SU-DHL-6 (cell line): ENCODE measurements around the gene GPX2.
A peak's percentile ranks its signal among the peaks of the same experiment; 100 is the strongest.

Experiments
- H2AFZ ChIP-seq: fragments of 200-600 bp; sonication (generic); 2 replicates; pipeline ENCODE4 v1.6.1; 2014; ENCODE audit warnings: low read depth, mild to moderate bottlenecking, moderate library complexity, mixed read lengths, antibody characterized with exemption, low read length; ENCODE audit not compliant: severe bottlenecking
- H3F3A ChIP-seq: fragments of 200-600 bp; shearing (Covaris generic); 2 replicates; pipeline ENCODE4 v1.6.0; 2016; ENCODE audit warnings: antibody characterized with exemption, mild to moderate bottlenecking; ENCODE audit not compliant: insufficient read depth
- H3K27ac ChIP-seq: fragments of 200-600 bp; sonication (generic); 2 replicates; pipeline ENCODE4 v1.5.1; 2016; ENCODE audit warnings: low read depth, mild to moderate bottlenecking, low read length, moderate library complexity, mixed read lengths
- H3K27me3 ChIP-seq: fragments of 200-600 bp; sonication (generic), shearing (Covaris generic); 2 replicates; pipeline ENCODE4 v1.6.0; 2014; ENCODE audit warnings: mild to moderate bottlenecking, low read length
- H3K36me3 ChIP-seq: fragments of 200-600 bp; sonication (generic); 2 replicates; pipeline ENCODE4 v1.6.1; 2014; ENCODE audit warnings: mild to moderate bottlenecking, low read length, mixed read lengths
- H3K4me2 ChIP-seq: fragments of 300-600, 200-600 bp; shearing (Covaris generic), sonication (generic); 2 replicates; pipeline ENCODE4 v1.6.0; 2014; ENCODE audit warnings: low read length, low read depth, mild to moderate bottlenecking; ENCODE audit not compliant: poor library complexity, severe bottlenecking
- H3K4me3 ChIP-seq: fragments of 200-600 bp; sonication (generic); 2 replicates; pipeline ENCODE4 v1.5.1; 2014; ENCODE audit warnings: antibody characterized with exemption, low read length, mild to moderate bottlenecking, mixed read lengths; ENCODE audit not compliant: insufficient read depth, poor library complexity, severe bottlenecking
- H3K79me2 ChIP-seq: fragments of 200-600 bp; sonication (generic); 2 replicates; pipeline ENCODE4 v1.6.1; 2014; ENCODE audit warnings: mild to moderate bottlenecking, low read length, moderate library complexity; ENCODE audit not compliant: insufficient read depth
- H3K9ac ChIP-seq: fragments of 200-600 bp; sonication (generic); 2 replicates; pipeline ENCODE4 v1.7.0; 2014; ENCODE audit warnings: mild to moderate bottlenecking, low read length
- H3K9me2 ChIP-seq: fragments of 200-600 bp; sonication (generic); replicated peaks from 2 replicates; pipeline ENCODE4 v1.6.1; 2014; ENCODE audit warnings: low read length; ENCODE audit not compliant: insufficient read depth
- H3K9me3 ChIP-seq: fragments of 200-600 bp; sonication (generic); 2 replicates; pipeline ENCODE4 v1.6.1; 2014; ENCODE audit warnings: low read length, mixed read lengths; ENCODE audit not compliant: insufficient read depth
- H4K20me1 ChIP-seq: fragments of 200-600 bp; sonication (generic); 2 replicates; pipeline ENCODE4 v1.6.1; 2014; ENCODE audit warnings: low read depth, mild to moderate bottlenecking, antibody characterized with exemption, low read length, moderate library complexity, mixed read lengths
- EZH2phosphoT487 ChIP-seq: fragments of 200-600 bp; sonication (generic), shearing (Covaris generic); conservative IDR thresholded peaks from 2 replicates; pipeline ENCODE4 v1.6.1; 2018; ENCODE audit warnings: mild to moderate bottlenecking, antibody characterized with exemption, low read length, moderate library complexity, mixed read lengths
- TF ChIP-seq, protein P1 (sequence below): fragments of 200-600 bp; sonication (generic); IDR thresholded peaks from one replicate; pipeline ENCODE4 v1.5.1; 2017; ENCODE audit warnings: antibody characterized with exemption, mild to moderate bottlenecking, low read length, moderate library complexity; ENCODE audit not compliant: insufficient read depth, poor library complexity, severe bottlenecking

GPX2 gene

GRCh38 chr14:64973026-64973442 is 30.5 kb upstream of the GPX2 start:
- no peak overlapping the region for H2AFZ ChIP-seq
- H3K36me3 ChIP-seq, result no peaks in the 10 kb centered on the region
- H3K9me2 ChIP-seq, result no peaks in the 10 kb centered on the region
- TF ChIP-seq EZH2phosphoT487, result no peak
- TF ChIP-seq, protein P1, sequence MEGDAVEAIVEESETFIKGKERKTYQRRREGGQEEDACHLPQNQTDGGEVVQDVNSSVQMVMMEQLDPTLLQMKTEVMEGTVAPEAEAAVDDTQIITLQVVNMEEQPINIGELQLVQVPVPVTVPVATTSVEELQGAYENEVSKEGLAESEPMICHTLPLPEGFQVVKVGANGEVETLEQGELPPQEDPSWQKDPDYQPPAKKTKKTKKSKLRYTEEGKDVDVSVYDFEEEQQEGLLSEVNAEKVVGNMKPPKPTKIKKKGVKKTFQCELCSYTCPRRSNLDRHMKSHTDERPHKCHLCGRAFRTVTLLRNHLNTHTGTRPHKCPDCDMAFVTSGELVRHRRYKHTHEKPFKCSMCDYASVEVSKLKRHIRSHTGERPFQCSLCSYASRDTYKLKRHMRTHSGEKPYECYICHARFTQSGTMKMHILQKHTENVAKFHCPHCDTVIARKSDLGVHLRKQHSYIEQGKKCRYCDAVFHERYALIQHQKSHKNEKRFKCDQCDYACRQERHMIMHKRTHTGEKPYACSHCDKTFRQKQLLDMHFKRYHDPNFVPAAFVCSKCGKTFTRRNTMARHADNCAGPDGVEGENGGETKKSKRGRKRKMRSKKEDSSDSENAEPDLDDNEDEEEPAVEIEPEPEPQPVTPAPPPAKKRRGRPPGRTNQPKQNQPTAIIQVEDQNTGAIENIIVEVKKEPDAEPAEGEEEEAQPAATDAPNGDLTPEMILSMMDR, result no peak
- no peak overlapping the region for H3K27ac ChIP-seq
- no peaks in the 10 kb centered on the region for H3F3A ChIP-seq
- no peak overlapping the region for H3K4me2 ChIP-seq
- H3K9ac ChIP-seq, result no peak overlapping the region
- no peaks in the 10 kb centered on the region for H3K79me2 ChIP-seq
- no peaks in the 10 kb centered on the region for H3K9me3 ChIP-seq
- no peaks in the 10 kb centered on the region for H4K20me1 ChIP-seq
- no peaks in the 10 kb centered on the region for H3K27me3 ChIP-seq
- no peak overlapping the region for H3K4me3 ChIP-seq

GRCh38 chr14:64971943-64972791 is 29.6 kb upstream of the GPX2 start, which contains the start of gene RAB15:
Gene RAB15 (minus strand): TSS chr14:64972336. CDS start chr14:64972076, 260 bp downstream.
- Histone ChIP-seq H3K9me3 (no peaks in the 10 kb centered on the region), H3F3A (no peaks in the 10 kb centered on the region), H3K4me3 (peak within 1 kb of the TSS; percentile 40), H3K27ac (no peak within 1 kb of the TSS), H3K79me2 (no peaks in the 10 kb centered on the region), H3K4me2 (peak within 1 kb of the TSS; percentile 53), H3K9me2 (no peaks in the 10 kb centered on the region), H3K9ac (peak within 1 kb of the TSS; percentile 43; the same call in 1 of the 2 replicates), H4K20me1 (no peaks in the 10 kb centered on the region), H3K27me3 (no peaks in the 10 kb centered on the region), H3K36me3 (no peaks in the 10 kb centered on the region), H2AFZ (no peak within 1 kb of the TSS)
- TF ChIP-seq, protein P1, result no peak
- TF ChIP-seq EZH2phosphoT487, result no peak

DNA sequence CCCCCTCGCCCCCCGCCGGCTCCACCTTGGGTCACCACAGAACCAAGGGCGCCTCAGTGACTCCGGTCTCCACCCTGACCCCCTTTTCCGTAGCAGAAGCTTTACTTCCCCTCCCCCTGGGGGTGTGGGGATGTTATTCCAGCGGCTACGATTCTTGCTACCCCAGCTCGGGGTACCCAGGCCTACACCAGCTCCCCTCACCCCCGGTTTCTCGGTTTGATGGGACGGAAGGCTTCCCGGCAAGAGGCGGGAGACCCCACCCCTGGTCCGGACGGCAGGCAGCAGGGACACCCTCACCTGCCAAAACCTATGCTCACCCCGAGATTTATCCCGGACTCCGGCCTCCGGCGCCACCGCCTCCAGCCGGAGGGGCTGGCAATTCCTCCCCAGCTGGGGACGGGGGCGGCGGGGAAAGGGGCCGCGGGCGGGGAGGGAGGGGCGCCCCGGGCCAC is 29.0 kb upstream of the GPX2 start:
- no peaks in the 10 kb centered on the region for H3K36me3 ChIP-seq
- H3F3A ChIP-seq, result no peaks in the 10 kb centered on the region
- peak overlapping the region; percentile 53 for H3K4me2 ChIP-seq
- H3K9me3 ChIP-seq, result no peaks in the 10 kb centered on the region
- H3K4me3 ChIP-seq, result peak overlapping the region; percentile 40
- no peaks in the 10 kb centered on the region for H3K79me2 ChIP-seq
- H3K9me2 ChIP-seq, result no peaks in the 10 kb centered on the region
- TF ChIP-seq, protein P1, result no peak
- no peak for TF ChIP-seq EZH2phosphoT487
- no peaks in the 10 kb centered on the region for H3K27me3 ChIP-seq
- H3K27ac ChIP-seq, result no peak overlapping the region
- peak overlapping the region; percentile 43; the same call in 1 of the 2 replicates for H3K9ac ChIP-seq
- H2AFZ ChIP-seq, result no peak overlapping the region
- H4K20me1 ChIP-seq, result no peaks in the 10 kb centered on the region
